PC-3 (cell line): ENCODE results near the gene ATXN2L. TPM values are rescaled to one million over a fixed set of nuclear protein-coding genes. Genes with fewer than 3 reads are reported as not detected.

Experiments used
- ATAC-seq: fragments of 200-7000 bp; cut with Tn5 transposase; 2 replicates; pipeline ENCODE4 v1.9.1; 2020; ENCODE audit warnings: mild to moderate bottlenecking, moderate library complexity
- BruUV-seq: library from RNA; stranded (reverse); fragments of 400-500 nt; replicated peaks from 2 replicates; lab custom pipeline; 2021; lab: Mats Ljungman, UMichigan
- CTCF ChIA-PET: fragments of 300-600 bp; sonication (Branson Sonifier 250); formaldehyde crosslinking; loops from one replicate; lab custom pipeline; 2022; ENCODE audit warnings: antibody characterized with exemption; lab: Charles Lee
- POLR2A ChIA-PET: fragments of 300-600 bp; sonication (Branson Sonifier 250); formaldehyde crosslinking; loops from one replicate; lab custom pipeline; 2022; ENCODE audit warnings: antibody characterized with exemption; ENCODE audit not compliant: unreplicated experiment; lab: Charles Lee
- DNase-seq: peaks from one replicate; pipeline ENCODE4 v3.0.0-alpha.2; 2015
- H2AFZ ChIP-seq: fragments of 300-600 bp; sonication (generic); 2 replicates; pipeline ENCODE4 v1.6.0; 2016; ENCODE audit warnings: antibody characterized with exemption, low read length
- H3F3A ChIP-seq: fragments of 300-600 bp; sonication (generic); one replicate; pipeline ENCODE4 v1.6.0; 2017; ENCODE audit warnings: antibody characterized with exemption, low read length, control low read depth, mild to moderate bottlenecking; ENCODE audit not compliant: unreplicated experiment
- H3K27ac ChIP-seq: fragments of 300-600 bp; sonication (generic); 2 replicates; pipeline ENCODE4 v1.5.1; 2016; ENCODE audit warnings: mild to moderate bottlenecking, low read length
- H3K27me3 ChIP-seq: fragments of 300-600 bp; sonication (generic); 2 replicates; pipeline ENCODE4 v1.6.1; 2016; ENCODE audit warnings: low read length, mixed read lengths
- H3K36me3 ChIP-seq: fragments of 300-600 bp; sonication (generic); 2 replicates; pipeline ENCODE4 v1.6.1; 2016; ENCODE audit warnings: low read depth, mixed run types, low read length, mixed read lengths
- H3K4me1 ChIP-seq: fragments of 300-600 bp; sonication (generic); 2 replicates; pipeline ENCODE4 v1.5.1; 2016; ENCODE audit warnings: low read length; ENCODE audit not compliant: insufficient read depth
- H3K4me2 ChIP-seq: fragments of 300-600 bp; sonication (generic); 2 replicates; pipeline ENCODE4 v1.6.0; 2016; ENCODE audit warnings: low read length
- H3K4me3 ChIP-seq: fragments of 300-600 bp; sonication (generic); 2 replicates; pipeline ENCODE4 v1.5.1; 2016; ENCODE audit warnings: mild to moderate bottlenecking, low read length, mixed read lengths
- H3K79me2 ChIP-seq: fragments of 300-600 bp; sonication (generic); 2 replicates; pipeline ENCODE4 v1.6.1; 2017; ENCODE audit warnings: low read length, mixed read lengths
- H3K9ac ChIP-seq: fragments of 300-600 bp; sonication (generic); 2 replicates; pipeline ENCODE4 v1.6.0; 2016; ENCODE audit warnings: mild to moderate bottlenecking, low read length
- H3K9me2 ChIP-seq: fragments of 300-600 bp; sonication (generic); replicated peaks from 2 replicates; pipeline ENCODE4 v1.6.1; 2016; ENCODE audit warnings: mixed run types, low read length, mixed read lengths
- H3K9me3 ChIP-seq: fragments of 300-600 bp; sonication (generic); 2 replicates; pipeline ENCODE4 v1.6.1; 2016; ENCODE audit warnings: low read length, mixed read lengths
- H4K20me1 ChIP-seq: fragments of 300-600 bp; sonication (generic); 2 replicates; pipeline ENCODE4 v1.6.1; 2016; ENCODE audit warnings: low read length, mixed read lengths
- EZH2 ChIP-seq: fragments of 300-600 bp; sonication (generic); IDR thresholded peaks from one replicate; pipeline ENCODE4 v1.6.1; 2017; ENCODE audit warnings: antibody characterized with exemption, mild to moderate bottlenecking, low read length; ENCODE audit not compliant: unreplicated experiment
- EZH2phosphoT487 ChIP-seq: fragments of 300-600 bp; sonication (generic); IDR thresholded peaks from 2 replicates; pipeline ENCODE4 v1.6.1; 2018; ENCODE audit warnings: mild to moderate bottlenecking, antibody characterized with exemption, low read length, borderline replicate concordance
- intact Hi-C: fragments of 100-400 bp; cut with micrococcal nuclease; formaldehyde crosslinking; loops from 2 replicates; pipeline ENCODE4 v1.9.0; 2023
- total RNA-seq: library from RNA; depleted of rRNA; stranded (reverse); fragments of >200 nt; gene quantifications from 2 replicates; pipeline ENCODE4 v1.2.3, GENCODE V29; 2014
- TF ChIP-seq, protein P1 (sequence below): fragments of 300-600 bp; sonication (generic); conservative IDR thresholded peaks from 2 replicates; pipeline ENCODE4 v1.5.1; 2017; ENCODE audit warnings: antibody characterized with exemption, low read depth, mild to moderate bottlenecking, low read length

Gene ATXN2L
- total RNA-seq, 1 experiment from 2014 or later, result 65.8 TPM

DNA sequence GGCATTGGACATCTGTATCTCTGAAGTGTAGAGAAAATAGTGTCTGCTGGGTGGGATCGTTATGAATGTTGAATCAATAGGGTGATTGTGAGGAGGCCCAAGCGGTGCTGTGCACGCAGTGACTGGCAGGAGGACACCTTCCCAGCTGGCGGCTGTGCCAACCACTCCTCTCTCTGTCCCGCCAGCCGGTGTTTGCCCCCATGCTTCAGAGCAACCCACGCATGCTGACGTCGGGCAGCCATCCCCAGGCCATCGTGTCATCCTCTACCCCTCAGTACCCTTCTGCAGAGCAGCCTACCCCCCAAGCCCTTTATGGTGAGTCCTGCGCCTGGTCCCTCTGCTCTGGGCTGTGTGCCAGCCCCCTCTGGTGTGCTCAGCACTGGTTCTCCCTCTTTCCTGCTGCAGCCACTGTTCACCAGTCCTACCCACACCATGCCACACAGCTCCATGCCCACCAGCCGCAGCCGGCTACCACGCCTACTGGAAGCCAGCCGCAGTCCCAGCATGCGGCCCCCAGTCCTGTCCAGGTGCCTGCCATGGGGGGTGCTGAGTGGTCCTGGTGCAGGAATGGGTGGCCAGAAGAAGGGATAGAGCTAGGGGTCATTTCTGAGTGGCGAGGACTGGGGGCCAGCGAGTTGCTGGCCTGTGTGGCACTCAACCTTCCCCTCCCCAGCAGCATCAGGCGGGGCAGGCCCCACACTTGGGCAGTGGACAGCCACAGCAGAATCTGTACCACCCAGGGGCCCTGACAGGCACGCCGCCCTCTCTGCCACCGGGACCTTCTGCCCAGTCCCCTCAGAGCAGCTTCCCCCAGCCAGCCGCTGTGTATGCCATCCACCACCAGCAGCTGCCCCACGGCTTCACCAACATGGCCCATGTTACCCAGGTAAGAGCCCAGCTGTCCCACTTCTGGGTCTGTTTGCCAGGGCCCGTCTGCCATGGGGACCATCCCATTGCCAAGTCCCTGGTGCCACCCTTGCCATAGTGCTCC is 12.4 kb downstream of the ATXN2L start:
- no peaks in the 10 kb centered on the region for H3K27me3 ChIP-seq
- intact Hi-C loops, result no loop called here
- no peaks in the 10 kb centered on the region for H3K79me2 ChIP-seq
- no peaks in the 10 kb centered on the region for H3K9me3 ChIP-seq
- ATAC-seq, result no peak
- H3K4me2 ChIP-seq, result no peak overlapping the region
- no peak overlapping the region for H3K9ac ChIP-seq
- no peaks in the 10 kb centered on the region for H3K9me2 ChIP-seq
- ChIA-PET POLR2A (no interaction called here), CTCF (no interaction called here)
- TF ChIP-seq EZH2phosphoT487, result no peak
- TF ChIP-seq, protein P1, sequence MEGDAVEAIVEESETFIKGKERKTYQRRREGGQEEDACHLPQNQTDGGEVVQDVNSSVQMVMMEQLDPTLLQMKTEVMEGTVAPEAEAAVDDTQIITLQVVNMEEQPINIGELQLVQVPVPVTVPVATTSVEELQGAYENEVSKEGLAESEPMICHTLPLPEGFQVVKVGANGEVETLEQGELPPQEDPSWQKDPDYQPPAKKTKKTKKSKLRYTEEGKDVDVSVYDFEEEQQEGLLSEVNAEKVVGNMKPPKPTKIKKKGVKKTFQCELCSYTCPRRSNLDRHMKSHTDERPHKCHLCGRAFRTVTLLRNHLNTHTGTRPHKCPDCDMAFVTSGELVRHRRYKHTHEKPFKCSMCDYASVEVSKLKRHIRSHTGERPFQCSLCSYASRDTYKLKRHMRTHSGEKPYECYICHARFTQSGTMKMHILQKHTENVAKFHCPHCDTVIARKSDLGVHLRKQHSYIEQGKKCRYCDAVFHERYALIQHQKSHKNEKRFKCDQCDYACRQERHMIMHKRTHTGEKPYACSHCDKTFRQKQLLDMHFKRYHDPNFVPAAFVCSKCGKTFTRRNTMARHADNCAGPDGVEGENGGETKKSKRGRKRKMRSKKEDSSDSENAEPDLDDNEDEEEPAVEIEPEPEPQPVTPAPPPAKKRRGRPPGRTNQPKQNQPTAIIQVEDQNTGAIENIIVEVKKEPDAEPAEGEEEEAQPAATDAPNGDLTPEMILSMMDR, result no peak
- TF ChIP-seq EZH2, result no peak
- H3F3A ChIP-seq, result no peaks in the 10 kb centered on the region
- H3K27ac ChIP-seq, result no peak overlapping the region
- H2AFZ ChIP-seq, result no peak overlapping the region
- no peaks in the 10 kb centered on the region for H4K20me1 ChIP-seq
- BruUV-seq, result no TSS peak
- peaks cover 38% of the 10 kb centered on the region for H3K36me3 ChIP-seq
- no peak overlapping the region for H3K4me3 ChIP-seq
- no peak for DNase-seq
- no peaks in the 10 kb centered on the region for H3K4me1 ChIP-seq

DNA sequence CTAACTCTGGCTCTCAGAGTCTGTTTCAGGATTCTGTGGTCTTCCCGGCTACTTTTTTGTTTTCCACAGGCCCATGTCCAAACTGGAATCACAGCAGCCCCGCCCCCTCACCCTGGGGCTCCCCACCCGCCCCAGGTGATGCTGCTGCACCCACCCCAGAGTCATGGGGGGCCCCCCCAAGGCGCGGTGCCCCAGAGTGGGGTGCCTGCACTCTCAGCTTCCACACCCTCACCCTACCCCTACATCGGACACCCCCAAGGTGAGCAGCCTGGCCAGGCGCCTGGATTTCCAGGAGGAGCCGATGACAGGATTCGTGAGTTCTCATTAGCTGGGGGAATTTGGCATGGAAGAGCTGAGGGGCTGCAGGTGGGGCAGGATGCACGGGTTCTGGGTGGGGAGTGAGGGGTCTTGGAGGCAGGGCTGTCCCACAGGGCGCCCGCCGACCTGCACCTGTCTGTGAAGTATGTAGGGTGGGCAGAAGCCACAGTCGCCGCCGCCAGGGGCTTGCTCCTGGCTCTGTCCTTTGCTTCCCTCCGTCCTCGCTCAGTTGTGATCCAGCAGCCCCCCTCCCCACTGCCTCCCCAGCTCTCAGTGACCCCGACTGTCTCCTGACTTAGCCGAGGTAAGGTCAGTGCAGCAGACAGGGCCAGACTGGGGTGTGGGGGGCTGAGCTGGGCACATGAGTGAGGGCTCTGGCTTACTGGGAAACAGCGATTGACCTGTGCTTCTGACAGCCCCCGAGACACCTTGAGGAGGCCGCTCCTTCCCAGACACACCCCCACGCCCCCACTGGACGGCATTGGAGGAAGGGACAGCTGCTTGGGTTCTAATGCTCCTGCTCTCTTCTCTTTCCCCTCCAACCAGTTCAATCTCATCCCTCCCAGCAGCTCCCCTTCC is 13.3 kb downstream of the ATXN2L start:
- H3K4me2 ChIP-seq, result no peak overlapping the region
- H3F3A ChIP-seq, result no peaks in the 10 kb centered on the region
- no peak for DNase-seq
- H3K4me3 ChIP-seq, result no peak overlapping the region
- POLR2A ChIA-PET, result no interaction called here
- H3K27me3 ChIP-seq, result no peaks in the 10 kb centered on the region
- H3K27ac ChIP-seq, result no peak overlapping the region
- H3K36me3 ChIP-seq, result peaks cover 31% of the 10 kb centered on the region
- H3K9me2 ChIP-seq, result no peaks in the 10 kb centered on the region
- TF ChIP-seq EZH2phosphoT487, result no peak
- TF ChIP-seq, protein P1, result no peak
- no peak for TF ChIP-seq EZH2
- H3K4me1 ChIP-seq, result no peaks in the 10 kb centered on the region
- no TSS peak for BruUV-seq
- ATAC-seq, result no peak
- H3K79me2 ChIP-seq, result no peaks in the 10 kb centered on the region
- no peaks in the 10 kb centered on the region for H4K20me1 ChIP-seq
- no peak overlapping the region for H3K9ac ChIP-seq
- intact Hi-C loops, result no loop called here
- no peaks in the 10 kb centered on the region for H3K9me3 ChIP-seq
- CTCF ChIA-PET, result no interaction called here
- H2AFZ ChIP-seq, result no peak overlapping the region
